Pancreas (tissue), 10 donors: Measurements from ENCODE around the gene SLC9A8. TPM values are rescaled to one million over a fixed set of nuclear protein-coding genes. Genes with fewer than 3 reads are reported as not detected.

Experiments used
- ATAC-seq, 4 donors: fragments of 200-7000 bp; cut with Tn5 transposase; one replicate each; pipeline versions ENCODE4 v1.8.0 to v1.9.1; 2020; ENCODE audit warnings: mild to moderate bottlenecking in 4 of 4, moderate library complexity in 4 of 4
- DNase-seq, 6 donors: peaks; one replicate each; pipeline ENCODE4 v3.0.0-alpha.2; 2020
- FAIRE-seq: peaks from 2 replicates; lab custom pipeline; 2012; peaks lifted over from hg19 to GRCh38; lab: Jason Lieb, UNC
- H3K27ac ChIP-seq, 4 donors: fragments of 200-600 bp; sonication (generic); 1 replicate in 3 of 4; 2 replicates in 1 of 4; pipeline versions ENCODE4 v1.5.0 to v1.8.0; 2020
- H3K27me3 ChIP-seq, 4 donors: fragments of 200-600 bp; one replicate each; pipeline ENCODE4 v1.8.0; 2021
- H3K36me3 ChIP-seq, 3 donors: fragments of 200-600 bp; sonication (generic) in 1 of 3; one replicate each; pipeline versions ENCODE4 v1.5.0 to v1.8.0; 2020 to 2021
- H3K4me1 ChIP-seq, 3 donors: fragments of 200-600 bp; one replicate each; pipeline ENCODE4 v1.8.0; 2021
- H3K4me3 ChIP-seq, 4 donors: fragments of 200-600 bp; sonication (generic) in 2 of 4; one replicate each; pipeline versions ENCODE4 v1.5.0 to v1.8.0; 2020 to 2021
- H3K9me3 ChIP-seq, 4 donors: fragments of 200-600 bp; one replicate each; pipeline ENCODE4 v1.8.0; 2021
- CTCF ChIP-seq, 4 donors: fragments of 200-600 bp; sonication (generic) in 3 of 4; IDR thresholded peaks; one replicate each; pipeline versions ENCODE4 v1.5.0 to v1.8.0; 2021; ENCODE audit warnings: antibody characterized with exemption in 4 of 4
- WGBS, 2 donors: extraction: QIAGEN DNeasy Blood & Tissue Kit; methylation state at CpG; one replicate each; pipeline ENCODE4 v1.1.7; 2013; 5-methylcytosine and 5-hydroxymethylcytosine counted together
- intact Hi-C, 3 donors: fragments of 100-400 bp; cut with DNase I; formaldehyde crosslinking; loops; one replicate each; pipeline versions ENCODE4 v1.11.1 to v1.14.2; 2022
- polyA plus RNA-seq, 2 donors: library from polyadenylated mRNA; stranded (reverse); fragments of 200-250 nt; gene quantifications; one replicate each; pipeline ENCODE4 v1.2.3, GENCODE V29; 2013
- total RNA-seq, 6 donors: library from RNA; stranded (reverse); fragmentation: NEBNext Ultra II Directional in 4 of 6; extraction: Animal tissue kit (Norgen Biotek cat#: 25700) in 4 of 6; gene quantifications; one replicate each; pipeline versions ENCODE4 v1.2.1 to v1.2.4, GENCODE V29; 2021 to 2023
- donor health status: healthy with polysubstance abuse.
- donor health status: DM: no; HTN: no; CAD: no; lungs with moderate emphysema.
- donor health status: DM: no; HTN: no; CAD: no.
- donor health status: control.
- donor health status: control.
- donor health status: Bipolar disorder and iron deficiency.
- donor health status: DM: yes; HTN: yes; CAD: no.
- donor health status: DM: no; HTN: no; CAD: no.
- donor health status: DM: no; HTN: no; CAD: no.
- donor health status: DM: yes; HTN: yes; CAD: no.

Gene SLC9A8
- total and polyA plus RNA-seq, 8 donors: 4.8 to 9.9 (median 6.8) TPM

DNA sequence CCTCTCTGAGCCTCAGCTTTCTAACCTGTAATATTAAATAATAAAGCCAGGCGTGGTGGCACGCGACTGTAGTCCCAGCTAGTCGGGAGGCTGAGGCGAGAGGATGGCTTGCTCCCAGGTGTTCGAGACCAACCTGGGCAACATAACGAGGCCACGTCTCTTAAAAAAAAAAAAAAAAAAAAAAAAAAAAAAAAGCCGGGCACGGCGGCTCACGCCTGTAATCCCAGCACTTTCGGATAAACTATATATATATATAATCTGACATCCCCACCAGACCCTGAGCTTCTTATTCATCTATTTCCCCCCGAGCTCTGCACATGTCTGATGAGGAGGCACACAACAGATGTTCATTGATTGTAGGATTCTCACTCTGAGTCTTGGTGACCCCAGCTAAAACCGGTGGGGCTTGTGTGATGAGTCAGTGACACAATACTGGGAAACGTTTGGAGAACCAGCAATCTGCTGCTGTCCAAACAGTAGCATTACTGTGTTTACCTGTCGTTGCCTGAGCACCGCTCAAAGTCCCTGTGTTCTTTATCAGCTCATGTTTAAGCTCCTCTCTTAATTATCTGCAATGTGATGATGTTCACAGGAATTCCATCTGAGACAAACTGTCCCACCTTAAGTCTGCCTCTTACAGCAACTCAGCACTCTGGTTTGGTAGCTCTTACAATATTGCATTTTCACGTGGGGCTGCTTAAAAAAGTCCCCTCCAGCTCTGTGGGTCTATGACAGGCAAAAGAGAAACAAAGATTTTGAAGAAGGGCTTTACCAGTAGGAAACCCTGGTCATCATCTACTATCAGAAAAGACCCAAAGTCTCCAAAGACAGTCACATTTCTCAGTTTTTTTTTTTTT lies 103.7 kb downstream of the SLC9A8 start:
- Histone ChIP-seq H3K27ac (peak overlapping the region; percentile 99 to 100 (median 100)), H3K9me3 (no peaks in the 10 kb centered on the region), H3K4me3 (peak overlapping the region; percentile 99 to 100 (median 100)), H3K27me3 (no peaks in the 10 kb centered on the region), H3K4me1 (peaks cover 0 to 17% (median 9%) of the 10 kb centered on the region in 3 donors), H3K36me3 (no peaks in the 10 kb centered on the region)
- no peak for FAIRE-seq
- intact Hi-C loops: no loop called here
- TF ChIP-seq CTCF (IDR thresholded peaks at IDR 0.05): no peak
- peak; percentile 63 to 85 (median 68) for ATAC-seq
- DNase-seq: peak in 5 of 6 donors; percentile 55 to 76 (median 59)
- 9 to 11% methylated on average over 19 of the region's 19 CpGs for WGBS, 2 donors

DNA sequence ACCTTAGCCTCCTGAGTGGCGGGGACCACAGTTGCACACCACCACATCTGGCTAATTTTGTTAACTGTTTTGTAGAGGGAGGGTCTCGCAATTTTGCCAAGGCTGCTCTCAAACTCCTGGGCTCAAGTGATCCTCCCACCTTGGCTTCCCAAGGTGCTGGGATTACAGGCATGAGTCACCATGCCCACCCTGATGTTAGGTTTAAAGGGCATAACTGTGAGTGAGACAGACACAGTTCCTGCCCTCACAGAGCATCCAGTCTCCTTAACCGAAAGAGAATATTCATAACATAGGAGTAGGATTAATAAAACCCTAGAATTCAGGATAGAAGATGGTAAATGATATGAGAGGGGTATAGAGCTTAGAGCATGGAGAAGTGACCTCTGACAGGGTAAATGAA lies 105.8 kb downstream of the SLC9A8 start:
- H3K36me3 ChIP-seq: no peaks in the 10 kb centered on the region
- WGBS, 2 donors: 95 to 96% methylated on average over 3 of the region's 3 CpGs
- no peak for TF ChIP-seq CTCF (IDR thresholded peaks at IDR 0.05)

GRCh38 chr20:49919009-49919408 lies 106.4 kb downstream of the SLC9A8 start:
- no peak overlapping the region for H3K27ac ChIP-seq
- no peaks in the 10 kb centered on the region for H3K9me3 ChIP-seq
- no peaks in the 10 kb centered on the region for H3K36me3 ChIP-seq
- H3K4me1 ChIP-seq: peaks cover 0 to 14% (median 0%) of the 10 kb centered on the region in 3 donors
- ATAC-seq: no peak
- no peaks in the 10 kb centered on the region for H3K27me3 ChIP-seq
- FAIRE-seq: no peak
- H3K4me3 ChIP-seq: no peak overlapping the region
- no peak for TF ChIP-seq CTCF (IDR thresholded peaks at IDR 0.05)
- DNase-seq: no peak
- intact Hi-C loops: no loop called here
- 67 to 70% methylated on average over 7 of the region's 7 CpGs for WGBS, 2 donors

More for the DNA sequence above, 105.8 kb downstream of the SLC9A8 start:
- FAIRE-seq (no peak), ATAC-seq (no peak), DNase-seq (no peak)
- H3K4me3 ChIP-seq: no peak overlapping the region
- intact Hi-C loops: no loop called here
- no peak overlapping the region for H3K27ac ChIP-seq
- H3K9me3 ChIP-seq: no peaks in the 10 kb centered on the region
- H3K27me3 ChIP-seq: no peaks in the 10 kb centered on the region
- peaks cover 0 to 17% (median 5%) of the 10 kb centered on the region in 3 donors for H3K4me1 ChIP-seq

DNA sequence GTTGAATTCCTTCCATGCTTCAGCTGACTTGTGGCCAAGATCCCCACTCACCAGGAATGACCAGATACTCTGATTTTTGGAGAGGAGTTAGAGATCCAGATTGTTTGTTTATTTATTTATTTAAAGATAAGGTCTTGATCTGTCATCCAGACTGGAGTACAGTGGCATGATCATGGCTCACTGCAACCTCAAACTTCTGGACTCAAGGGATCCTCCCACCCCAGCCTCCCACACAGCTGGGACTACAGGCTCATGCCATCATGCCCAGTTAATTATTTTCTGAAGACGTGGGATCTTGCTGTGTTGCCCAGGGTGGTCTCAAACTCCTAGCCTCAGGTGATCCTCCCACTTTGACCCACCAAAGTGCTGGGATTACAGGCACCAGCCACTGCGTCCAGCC lies 106.8 kb downstream of the SLC9A8 start:
- Histone ChIP-seq H3K36me3 (no peaks in the 10 kb centered on the region), H3K27ac (no peak overlapping the region), H3K9me3 (no peaks in the 10 kb centered on the region), H3K27me3 (no peaks in the 10 kb centered on the region), H3K4me1 (peaks cover 0 to 9% (median 0%) of the 10 kb centered on the region in 3 donors), H3K4me3 (no peak overlapping the region)
- FAIRE-seq: no peak
- intact Hi-C loops: no loop called here
- no peak for ATAC-seq
- 71 to 81% methylated on average over 2 of the region's 2 CpGs for WGBS, 2 donors
- DNase-seq: peak in 1 of 6 donors; percentile 12
- no peak for TF ChIP-seq CTCF (IDR thresholded peaks at IDR 0.05)

DNA sequence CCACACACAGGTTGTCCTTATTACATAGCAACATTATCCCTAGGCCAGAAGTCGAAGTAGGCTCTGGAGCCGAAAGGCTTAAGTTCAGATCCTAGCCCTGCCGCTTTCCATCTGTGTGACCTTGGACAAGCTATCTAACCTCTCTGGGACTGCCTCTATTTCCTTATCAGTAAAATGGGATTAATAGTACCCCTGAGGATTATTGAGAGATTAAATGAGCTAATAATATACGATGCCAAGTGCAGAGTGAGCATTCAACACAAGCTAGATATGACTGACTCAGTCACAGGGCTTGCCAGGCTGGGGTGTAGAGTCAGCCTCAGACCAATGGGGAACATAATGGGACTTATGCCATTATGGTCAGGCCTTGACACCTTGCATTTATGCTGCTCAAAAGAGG lies 111.6 kb downstream of the SLC9A8 start:
- ATAC-seq (no peak), FAIRE-seq (no peak), DNase-seq (no peak)
- Histone ChIP-seq H3K4me1 (no peaks in the 10 kb centered on the region), H3K27ac (no peak overlapping the region), H3K9me3 (no peaks in the 10 kb centered on the region), H3K4me3 (no peak overlapping the region), H3K36me3 (no peaks in the 10 kb centered on the region), H3K27me3 (no peaks in the 10 kb centered on the region)
- 67 to 72% methylated on average over 4 of the region's 4 CpGs for WGBS, 2 donors
- intact Hi-C loops: no loop called here
- TF ChIP-seq CTCF (IDR thresholded peaks at IDR 0.05): no peak
